ENCODE data around the gene UBASH3A. TPM values are rescaled to one million over a fixed set of nuclear protein-coding genes. Genes with fewer than 3 reads are reported as not detected.

The UBASH3A gene
- polyA plus RNA-seq, 1 of the 3 experiments (the other 2 are of a cell fraction) = not detected

DNA sequence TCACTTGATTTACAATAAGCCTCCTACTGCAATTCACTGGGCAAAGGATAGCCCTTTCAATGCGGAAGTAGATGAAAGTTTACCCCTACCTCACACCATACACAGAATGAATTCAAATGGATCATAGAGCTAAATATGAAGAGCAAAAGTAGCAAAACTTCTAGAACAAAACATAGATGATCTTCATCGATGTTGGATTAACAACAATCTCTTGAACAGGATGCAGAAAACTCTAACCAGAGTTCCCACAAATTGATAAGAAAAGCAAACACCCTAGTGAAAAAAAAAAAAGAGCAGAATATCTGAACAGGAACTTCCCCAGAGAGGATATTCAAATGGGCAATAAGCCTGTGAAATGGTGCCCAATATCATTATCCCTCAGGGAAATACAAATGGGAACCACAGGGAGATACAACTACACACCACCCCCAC is 1.9 kb upstream of the UBASH3A start (continued):
- TF ChIP-seq, protein P1, sequence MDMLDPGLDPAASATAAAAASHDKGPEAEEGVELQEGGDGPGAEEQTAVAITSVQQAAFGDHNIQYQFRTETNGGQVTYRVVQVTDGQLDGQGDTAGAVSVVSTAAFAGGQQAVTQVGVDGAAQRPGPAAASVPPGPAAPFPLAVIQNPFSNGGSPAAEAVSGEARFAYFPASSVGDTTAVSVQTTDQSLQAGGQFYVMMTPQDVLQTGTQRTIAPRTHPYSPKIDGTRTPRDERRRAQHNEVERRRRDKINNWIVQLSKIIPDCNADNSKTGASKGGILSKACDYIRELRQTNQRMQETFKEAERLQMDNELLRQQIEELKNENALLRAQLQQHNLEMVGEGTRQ (IDR thresholded peaks at IDR 0.05; ENCODE audit: borderline replicate concordance, low read depth, low read length) = no peak
- TF ChIP-seq FOSL2 (IDR thresholded peaks at IDR 0.05; ENCODE audit: borderline replicate concordance, low read depth) = no peak

DNA sequence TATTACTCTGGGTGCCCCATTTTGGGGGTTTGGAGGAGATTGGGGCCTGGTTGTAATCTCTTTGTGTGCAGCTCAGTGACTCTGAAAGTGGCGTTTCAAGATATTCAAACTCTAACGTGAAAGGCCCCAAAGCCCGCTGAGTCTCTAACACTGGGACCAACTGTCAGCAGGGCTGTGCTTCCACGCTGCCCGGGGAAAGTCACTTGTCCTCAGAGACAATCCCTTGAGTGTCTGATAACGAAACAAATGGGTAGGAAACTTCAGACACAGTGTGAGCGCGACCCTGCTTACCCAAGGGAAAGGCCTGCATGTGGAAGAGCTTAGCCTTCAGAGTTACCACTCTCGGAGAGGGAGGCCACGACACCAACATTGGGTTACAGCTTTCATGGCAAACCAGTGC is 837 bp downstream of the UBASH3A start:
- H3K4me1 ChIP-seq (ENCODE audit: control insufficient read depth in 1 of 2, insufficient read depth in 2 of 2, low read depth in 1 of 2, low read length in 1 of 2) = no peaks in the 10 kb centered on the region
- no peak overlapping the region for H3K9ac ChIP-seq
- H2AFZ ChIP-seq (ENCODE audit: low read depth) = no peak overlapping the region
- TF ChIP-seq, protein P2, sequence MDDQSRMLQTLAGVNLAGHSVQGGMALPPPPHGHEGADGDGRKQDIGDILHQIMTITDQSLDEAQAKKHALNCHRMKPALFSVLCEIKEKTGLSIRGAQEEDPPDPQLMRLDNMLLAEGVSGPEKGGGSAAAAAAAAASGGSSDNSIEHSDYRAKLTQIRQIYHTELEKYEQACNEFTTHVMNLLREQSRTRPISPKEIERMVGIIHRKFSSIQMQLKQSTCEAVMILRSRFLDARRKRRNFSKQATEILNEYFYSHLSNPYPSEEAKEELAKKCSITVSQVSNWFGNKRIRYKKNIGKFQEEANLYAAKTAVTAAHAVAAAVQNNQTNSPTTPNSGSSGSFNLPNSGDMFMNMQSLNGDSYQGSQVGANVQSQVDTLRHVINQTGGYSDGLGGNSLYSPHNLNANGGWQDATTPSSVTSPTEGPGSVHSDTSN (IDR thresholded peaks at IDR 0.05) = no peak
- TF ChIP-seq MXI1 (IDR thresholded peaks at IDR 0.05; ENCODE audit: low read depth, low read length) (no peak), TEAD4 (IDR thresholded peaks at IDR 0.05; ENCODE audit: borderline replicate concordance, insufficient read depth) (no peak), JUND (IDR thresholded peaks at IDR 0.05) (no peak), FOSL2 (IDR thresholded peaks at IDR 0.05; ENCODE audit: borderline replicate concordance, low read depth) (no peak)
- TF ChIP-seq, protein P3, sequence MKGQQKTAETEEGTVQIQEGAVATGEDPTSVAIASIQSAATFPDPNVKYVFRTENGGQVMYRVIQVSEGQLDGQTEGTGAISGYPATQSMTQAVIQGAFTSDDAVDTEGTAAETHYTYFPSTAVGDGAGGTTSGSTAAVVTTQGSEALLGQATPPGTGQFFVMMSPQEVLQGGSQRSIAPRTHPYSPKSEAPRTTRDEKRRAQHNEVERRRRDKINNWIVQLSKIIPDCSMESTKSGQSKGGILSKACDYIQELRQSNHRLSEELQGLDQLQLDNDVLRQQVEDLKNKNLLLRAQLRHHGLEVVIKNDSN (IDR thresholded peaks at IDR 0.05; ENCODE audit: borderline replicate concordance, low read depth) = no peak
- POLR2A ChIA-PET = no interaction called here
- DNase-seq = no peak
- H3K4me3 ChIP-seq (ENCODE audit: low read depth in 2 of 2, low read length in 1 of 2) = no peak overlapping the region
- no peaks in the 10 kb centered on the region for H3K9me2 ChIP-seq
- no peak overlapping the region for H3K27ac ChIP-seq (ENCODE audit: low read depth in 2 of 2, low read length in 1 of 2)
- H3K4me2 ChIP-seq = no peak overlapping the region
- H3K79me2 ChIP-seq (ENCODE audit: insufficient read depth) = no peaks in the 10 kb centered on the region
- H3K36me3 ChIP-seq (replicated peaks in 1 of 2; ENCODE audit: control insufficient read depth in 1 of 2, insufficient read depth in 2 of 2, low read length in 1 of 2) = no peaks in the 10 kb centered on the region
- H3K9me3 ChIP-seq = no peaks in the 10 kb centered on the region
- H4K20me1 ChIP-seq (ENCODE audit: insufficient read depth) = no peaks in the 10 kb centered on the region
- CTCF ChIA-PET = interaction anchor here (0.6 kb wide), 1 partner anchor 95 kb away, joined by 3 read pairs; no protein-coding TSS in a partner anchor
- 46% methylated on average over 8 of the region's 10 CpGs for WGBS (ENCODE audit: low lambda C conversion rate)
- H3K27me3 ChIP-seq (ENCODE audit: insufficient read depth) = no peaks in the 10 kb centered on the region
- H3F3A ChIP-seq (replicated peaks; ENCODE audit: insufficient read depth) = no peaks in the 10 kb centered on the region

DNA sequence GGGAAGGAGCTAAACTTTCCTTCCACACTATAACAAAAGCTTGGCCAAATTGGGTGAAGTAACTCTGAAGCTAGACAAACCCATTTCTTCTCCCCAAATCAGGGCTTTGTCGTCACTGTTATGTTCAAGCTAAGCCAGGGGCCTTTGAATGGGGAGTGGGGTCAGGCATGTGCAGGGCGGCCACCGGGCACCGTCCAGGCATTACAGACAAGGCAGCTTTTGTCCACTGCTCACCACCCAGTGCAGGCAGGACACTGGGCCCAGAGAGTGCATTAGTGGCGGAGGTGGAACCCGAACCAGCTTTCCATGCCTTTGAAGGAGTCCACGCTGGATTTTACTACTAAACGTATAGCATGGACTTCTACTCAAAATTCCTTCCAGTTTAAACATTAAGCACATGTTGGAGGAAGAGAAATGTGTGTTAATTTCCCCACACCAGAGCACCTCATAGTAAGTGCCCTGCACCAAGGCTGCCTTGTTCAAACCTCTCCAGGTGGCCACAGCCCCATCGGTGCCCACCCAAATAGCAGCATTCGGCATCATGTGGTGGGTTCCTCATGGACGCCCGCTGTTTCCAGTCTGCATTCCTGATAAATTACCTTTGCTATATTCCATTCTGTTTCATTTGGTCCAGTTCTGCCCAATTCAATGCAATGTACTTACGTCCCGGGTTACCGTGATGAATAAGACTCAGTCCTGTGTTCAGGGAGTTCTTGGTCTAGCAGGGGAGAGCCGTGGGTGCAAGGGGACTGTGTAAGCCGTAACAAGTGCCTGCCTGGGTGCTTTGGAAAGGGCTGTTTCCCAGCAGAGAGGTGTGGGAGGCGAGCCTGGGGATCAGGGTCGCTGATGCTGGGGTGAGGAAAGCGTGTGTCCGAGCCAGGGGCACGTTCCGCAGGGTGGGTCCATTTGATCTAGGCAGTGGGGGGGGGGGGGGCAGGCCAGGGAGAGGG is 1.6 kb downstream of the UBASH3A start:
- Histone ChIP-seq H3F3A (replicated peaks; ENCODE audit: insufficient read depth) (no peaks in the 10 kb centered on the region), H3K4me2 (no peak overlapping the region), H3K9ac (no peak overlapping the region), H3K9me3 (no peaks in the 10 kb centered on the region), H4K20me1 (ENCODE audit: insufficient read depth) (no peaks in the 10 kb centered on the region), H3K27ac (ENCODE audit: low read depth in 2 of 2, low read length in 1 of 2) (no peak overlapping the region), H3K4me1 (ENCODE audit: control insufficient read depth in 1 of 2, insufficient read depth in 2 of 2, low read depth in 1 of 2, low read length in 1 of 2) (no peaks in the 10 kb centered on the region), H3K36me3 (replicated peaks in 1 of 2; ENCODE audit: control insufficient read depth in 1 of 2, insufficient read depth in 2 of 2, low read length in 1 of 2) (no peaks in the 10 kb centered on the region), H3K79me2 (ENCODE audit: insufficient read depth) (no peaks in the 10 kb centered on the region), H3K4me3 (ENCODE audit: low read depth in 2 of 2, low read length in 1 of 2) (no peak overlapping the region), H3K27me3 (ENCODE audit: insufficient read depth) (no peaks in the 10 kb centered on the region), H2AFZ (ENCODE audit: low read depth) (no peak overlapping the region), H3K9me2 (no peaks in the 10 kb centered on the region)
- ChIA-PET POLR2A (no interaction called here), CTCF (no interaction called here)
- DNase-seq = no peak
- WGBS (ENCODE audit: low lambda C conversion rate) = 66% methylated on average over 23 of the region's 23 CpGs
- TF ChIP-seq TCF12 (IDR thresholded peaks at IDR 0.05) = no peak
- TF ChIP-seq FOXJ3 (CRISPR knock-in tag; IDR thresholded peaks at IDR 0.05) = no peak
- no peak for TF ChIP-seq NFIC (IDR thresholded peaks at IDR 0.05; ENCODE audit: borderline replicate concordance)
- TF ChIP-seq, protein P1 (IDR thresholded peaks at IDR 0.05; ENCODE audit: borderline replicate concordance, low read depth, low read length) = no peak
- no peak for TF ChIP-seq POLR2AphosphoS5 (IDR thresholded peaks at IDR 0.05; ENCODE audit: low read depth, low read length)
- TF ChIP-seq, protein P2 (IDR thresholded peaks at IDR 0.05) = no peak
- TF ChIP-seq SIN3A (IDR thresholded peaks at IDR 0.05; ENCODE audit: borderline replicate concordance, low read depth, low read length) = no peak
